HG02884 (cell line): ENCODE data around the gene SH3BP1.
"Not testable (repeated sequence)": the region's sequence is repeated elsewhere in the genome, so short reads cannot be mapped to it uniquely, and the experiment has no call there.

Experiments used
- ATAC-seq: cut with Tn5 transposase; IDR thresholded peaks from one replicate; pipeline ENCODE4 v1.9.1; 2021; ENCODE audit warnings: mild to moderate bottlenecking, moderate library complexity; ENCODE audit not compliant: unreplicated experiment

The SH3BP1 gene

GRCh38 chr22:37676736-37677492 is 37.4 kb downstream of the SH3BP1 start:
- ATAC-seq: peak; percentile 41

- ATAC-seq: peak; percentile 4
These were observed 38.1 kb downstream of the SH3BP1 start for GRCh38 chr22:37677493-37677974.

GRCh38 chr22:37678372-37678771 is 38.9 kb downstream of the SH3BP1 start:
- ATAC-seq: no peak

- ATAC-seq: no peak
These were observed 40.2 kb downstream of the SH3BP1 start for GRCh38 chr22:37679670-37680069.

GRCh38 chr22:37680191-37680851 is 40.9 kb downstream of the SH3BP1 start:
- no peak for ATAC-seq

- ATAC-seq: no peak
These were observed 41.5 kb downstream of the SH3BP1 start for GRCh38 chr22:37681001-37681424.

- no peak for ATAC-seq
These were observed 42.1 kb downstream of the SH3BP1 start for GRCh38 chr22:37681556-37682049.

GRCh38 chr22:37684803-37685615 is 45.5 kb downstream of the SH3BP1 start:
- no peak for ATAC-seq

GRCh38 chr22:37686002-37686982 is 46.8 kb downstream of the SH3BP1 start, which contains the start of gene NOL12:
NOL12 (plus strand) TSS chr22:37686343; CDS start chr22:37686393, 50 bp downstream.
- ATAC-seq: peak; percentile 70

- no peak for ATAC-seq
These were observed 50.9 kb downstream of the SH3BP1 start for GRCh38 chr22:37690407-37690806.

- ATAC-seq: no peak
These were observed 51.5 kb downstream of the SH3BP1 start for GRCh38 chr22:37690901-37691504.

- ATAC-seq: no peak
These were observed 53.3 kb downstream of the SH3BP1 start for GRCh38 chr22:37692627-37693285.

GRCh38 chr22:37694131-37694530 is 54.7 kb downstream of the SH3BP1 start:
- ATAC-seq: not testable (repeated sequence)

GRCh38 chr22:37696260-37696656 is 56.8 kb downstream of the SH3BP1 start:
- not testable (repeated sequence) for ATAC-seq

GRCh38 chr22:37696657-37697537 is 57.4 kb downstream of the SH3BP1 start, which contains the start of gene TRIOBP:
TRIOBP (plus strand) TSS chr22:37697048; CDS start chr22:37701366, 4,318 bp downstream.
- peak; percentile 84 for ATAC-seq

- ATAC-seq: no peak
These were observed 58.0 kb downstream of the SH3BP1 start for GRCh38 chr22:37697538-37697835.

GRCh38 chr22:37701141-37701786 is 61.8 kb downstream of the SH3BP1 start:
- ATAC-seq: no peak
